Measurements from ENCODE around the gene LIF.

GRCh38 chr22:30265131-30265720 is 18.7 kb upstream of the LIF start:
- no peak for TF ChIP-seq CTCF (IDR thresholded peaks at IDR 0.05 in 4 of 5, conservative IDR thresholded peaks at IDR 0.05 in 1 of 5)
- no peak for TF ChIP-seq POLR2A (IDR thresholded peaks at IDR 0.05)
